Measurements from ENCODE around the gene FBN2.

GRCh38 chr5:128436749-128437188 lies 101.3 kb downstream of the FBN2 start:
- TF ChIP-seq CTCF (IDR thresholded peaks at IDR 0.05; ENCODE audit: low read depth, low read length) (no peak), POLR2A (IDR thresholded peaks at IDR 0.05; ENCODE audit: extremely low read depth, insufficient read length) (no peak), MAX (IDR thresholded peaks at IDR 0.05; ENCODE audit: low read depth, low read length) (no peak)
